ENCODE measurements around the gene TSC22D2.

GRCh38 chr3:150378301-150378748 lies 29.8 kb upstream of the TSC22D2 start:
- TF ChIP-seq, protein P1, sequence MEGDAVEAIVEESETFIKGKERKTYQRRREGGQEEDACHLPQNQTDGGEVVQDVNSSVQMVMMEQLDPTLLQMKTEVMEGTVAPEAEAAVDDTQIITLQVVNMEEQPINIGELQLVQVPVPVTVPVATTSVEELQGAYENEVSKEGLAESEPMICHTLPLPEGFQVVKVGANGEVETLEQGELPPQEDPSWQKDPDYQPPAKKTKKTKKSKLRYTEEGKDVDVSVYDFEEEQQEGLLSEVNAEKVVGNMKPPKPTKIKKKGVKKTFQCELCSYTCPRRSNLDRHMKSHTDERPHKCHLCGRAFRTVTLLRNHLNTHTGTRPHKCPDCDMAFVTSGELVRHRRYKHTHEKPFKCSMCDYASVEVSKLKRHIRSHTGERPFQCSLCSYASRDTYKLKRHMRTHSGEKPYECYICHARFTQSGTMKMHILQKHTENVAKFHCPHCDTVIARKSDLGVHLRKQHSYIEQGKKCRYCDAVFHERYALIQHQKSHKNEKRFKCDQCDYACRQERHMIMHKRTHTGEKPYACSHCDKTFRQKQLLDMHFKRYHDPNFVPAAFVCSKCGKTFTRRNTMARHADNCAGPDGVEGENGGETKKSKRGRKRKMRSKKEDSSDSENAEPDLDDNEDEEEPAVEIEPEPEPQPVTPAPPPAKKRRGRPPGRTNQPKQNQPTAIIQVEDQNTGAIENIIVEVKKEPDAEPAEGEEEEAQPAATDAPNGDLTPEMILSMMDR (IDR thresholded peaks at IDR 0.05; ENCODE audit: insufficient read depth, low read length, poor library complexity, severe bottlenecking): no peak
- TF ChIP-seq EZH2phosphoT487 (conservative IDR thresholded peaks at IDR 0.05; ENCODE audit: low read length): no peak
